MG63 (cell line): ENCODE data around the gene COL13A1. TPM values are rescaled to one million over a fixed set of nuclear protein-coding genes. Genes with fewer than 3 reads are reported as not detected.

Source experiments
- DNase-seq: peaks from one replicate; pipeline ENCODE4 v3.0.0-alpha.2; 2020
- H3K27me3 ChIP-seq: fragments of 250-450 bp; sonication (Bioruptor Pico); 2 replicates; pipeline ENCODE4 v1.5.1; 2020; ENCODE audit warnings: mild to moderate bottlenecking, moderate library complexity
- H3K36me3 ChIP-seq: fragments of 250-450 bp; sonication (Bioruptor Pico); 2 replicates; pipeline ENCODE4 v1.5.1; 2020; ENCODE audit warnings: mild to moderate bottlenecking, moderate library complexity
- H3K4me3 ChIP-seq: fragments of 250-450 bp; sonication (Bioruptor Pico); 2 replicates; pipeline ENCODE4 v1.5.1; 2020; ENCODE audit warnings: mild to moderate bottlenecking, moderate library complexity
- H3K9me3 ChIP-seq: fragments of 250-450 bp; sonication (Bioruptor Pico); 2 replicates; pipeline ENCODE4 v1.5.1; 2020; ENCODE audit warnings: mild to moderate bottlenecking, moderate library complexity
- total RNA-seq: library from RNA; depleted of rRNA; stranded (reverse); fragments of >200 nt; shearing (Covaris generic); gene quantifications from 2 replicates; pipeline ENCODE4 v1.2.3, GENCODE V29; 2014; ENCODE audit warnings: low replicate concordance

COL13A1 gene
- total RNA-seq, 1 experiment from 2014 or later, result 9.1 TPM

- Histone ChIP-seq H3K4me3 (no peak overlapping the region), H3K27me3 (no peaks in the 10 kb centered on the region), H3K36me3 (no peaks in the 10 kb centered on the region), H3K9me3 (no peaks in the 10 kb centered on the region)
- DNase-seq, result no peak
Observed at GRCh38 chr10:69963835-69964710, 162.4 kb downstream of the COL13A1 start.

- DNase-seq, result no peak
- Histone ChIP-seq H3K4me3 (no peak overlapping the region), H3K9me3 (no peaks in the 10 kb centered on the region), H3K27me3 (no peaks in the 10 kb centered on the region), H3K36me3 (no peaks in the 10 kb centered on the region)
Observed at GRCh38 chr10:69965086-69965485, 163.4 kb downstream of the COL13A1 start.

- no peaks in the 10 kb centered on the region for H3K9me3 ChIP-seq
- H3K36me3 ChIP-seq, result no peaks in the 10 kb centered on the region
- H3K4me3 ChIP-seq, result no peak overlapping the region
- H3K27me3 ChIP-seq, result no peaks in the 10 kb centered on the region
- DNase-seq, result peak; percentile 15
Observed at GRCh38 chr10:69965919-69966662, 164.4 kb downstream of the COL13A1 start.

DNA sequence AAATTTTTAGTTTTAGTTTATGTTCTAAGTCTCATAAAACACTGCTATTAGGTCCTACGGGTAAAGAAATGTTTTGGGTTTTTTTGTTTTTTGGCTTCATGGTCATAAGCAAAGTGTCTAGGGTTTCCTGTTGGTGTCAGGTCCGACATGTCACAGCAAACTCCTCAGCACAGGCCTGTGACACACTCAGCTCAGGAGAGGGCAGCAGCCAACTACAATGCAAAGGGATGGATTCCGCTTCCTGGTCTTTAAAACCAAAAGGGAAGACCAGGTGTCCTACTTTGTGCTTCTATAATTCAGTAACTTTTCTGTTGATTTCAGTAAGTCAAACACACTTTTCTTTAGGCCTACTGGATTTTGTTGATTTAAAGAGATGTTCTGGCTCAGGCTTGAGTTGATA is 167.1 kb downstream of the COL13A1 start:
- no peak for DNase-seq
- no peaks in the 10 kb centered on the region for H3K9me3 ChIP-seq
- H3K36me3 ChIP-seq, result no peaks in the 10 kb centered on the region
- no peak overlapping the region for H3K4me3 ChIP-seq
- no peaks in the 10 kb centered on the region for H3K27me3 ChIP-seq

- H3K4me3 ChIP-seq, result no peak overlapping the region
- DNase-seq, result no peak
- no peaks in the 10 kb centered on the region for H3K9me3 ChIP-seq
- H3K27me3 ChIP-seq, result peaks cover under 1% of the 10 kb centered on the region; the same call in 1 of the 2 replicates
- no peaks in the 10 kb centered on the region for H3K36me3 ChIP-seq
Observed at GRCh38 chr10:69969977-69970376, 168.3 kb downstream of the COL13A1 start.

GRCh38 chr10:69972981-69973397 is 171.3 kb downstream of the COL13A1 start:
- Histone ChIP-seq H3K27me3 (peaks cover 7% of the 10 kb centered on the region; the same call in 1 of the 2 replicates), H3K36me3 (no peaks in the 10 kb centered on the region), H3K4me3 (no peak overlapping the region), H3K9me3 (no peaks in the 10 kb centered on the region)
- no peak for DNase-seq

GRCh38 chr10:69973678-69974077 is 172.0 kb downstream of the COL13A1 start:
- Histone ChIP-seq H3K4me3 (no peak overlapping the region), H3K36me3 (no peaks in the 10 kb centered on the region), H3K27me3 (peaks cover 7% of the 10 kb centered on the region; the same call in 1 of the 2 replicates), H3K9me3 (no peaks in the 10 kb centered on the region)
- DNase-seq, result no peak

- DNase-seq, result no peak
- H3K4me3 ChIP-seq, result no peak overlapping the region
- H3K9me3 ChIP-seq, result no peaks in the 10 kb centered on the region
- H3K27me3 ChIP-seq, result peaks cover 7% of the 10 kb centered on the region; the same call in 1 of the 2 replicates
- H3K36me3 ChIP-seq, result no peaks in the 10 kb centered on the region
Observed at GRCh38 chr10:69974551-69975155, 172.9 kb downstream of the COL13A1 start.

GRCh38 chr10:69976795-69977546 is 175.3 kb downstream of the COL13A1 start:
- H3K27me3 ChIP-seq, result peaks cover 7% of the 10 kb centered on the region; the same call in 1 of the 2 replicates
- H3K9me3 ChIP-seq, result 0 out of 2 replicates have a peak, but pooled peaks cover 4% of the 10 kb centered on the region
- DNase-seq, result no peak

DNA sequence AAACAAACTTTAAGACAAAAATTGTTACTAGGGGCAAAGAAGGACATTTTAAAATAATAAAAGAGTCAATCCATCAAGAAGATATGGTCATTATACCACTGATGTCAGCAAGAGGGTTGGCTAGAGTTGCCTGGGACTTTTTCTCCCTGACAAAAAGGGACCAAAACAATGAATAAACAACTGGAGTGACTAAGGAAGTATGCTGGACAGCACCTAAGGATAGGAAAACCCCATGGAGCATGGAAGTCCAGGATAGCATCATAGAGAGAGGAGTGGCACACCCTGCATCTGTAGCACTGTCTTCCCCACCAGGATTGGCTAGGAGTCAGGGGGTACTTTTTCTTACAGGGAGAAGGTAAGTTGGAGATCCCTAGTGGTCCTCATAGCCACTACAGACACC is 177.5 kb downstream of the COL13A1 start:
- no peak for DNase-seq
- peaks cover 7% of the 10 kb centered on the region for H3K27me3 ChIP-seq
- no peaks in the 10 kb centered on the region for H3K36me3 ChIP-seq
- 0 out of 2 replicates have a peak, but pooled peaks cover 4% of the 10 kb centered on the region for H3K9me3 ChIP-seq
- no peak overlapping the region for H3K4me3 ChIP-seq

More at GRCh38 chr10:69976795-69977546, 175.3 kb downstream of the COL13A1 start:
- Histone ChIP-seq H3K4me3 (no peak overlapping the region), H3K36me3 (no peaks in the 10 kb centered on the region)

GRCh38 chr10:69980672-69981071 is 179.0 kb downstream of the COL13A1 start:
- Histone ChIP-seq H3K4me3 (no peak overlapping the region), H3K36me3 (no peaks in the 10 kb centered on the region), H3K27me3 (peaks cover 6% of the 10 kb centered on the region), H3K9me3 (0 out of 2 replicates have a peak, but pooled peaks cover 4% of the 10 kb centered on the region)
- no peak for DNase-seq

DNA sequence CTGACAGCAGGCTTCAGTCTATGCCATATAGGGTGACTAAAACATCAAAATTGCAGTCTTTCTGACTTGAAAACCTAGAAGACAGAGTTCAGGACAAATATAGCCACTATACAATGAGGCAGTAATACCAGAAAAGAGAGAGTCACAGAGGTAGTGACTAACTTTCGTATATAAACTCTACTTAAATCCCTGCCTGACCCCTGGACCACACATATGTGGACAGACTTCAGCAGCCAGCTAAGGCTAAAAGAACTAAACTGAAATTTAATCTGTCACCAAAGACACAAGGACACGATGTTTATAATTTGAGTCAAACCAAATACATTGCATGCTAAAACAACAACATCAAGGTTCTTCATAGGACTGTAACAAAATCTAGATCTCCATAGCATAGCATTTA is 186.4 kb downstream of the COL13A1 start:
- no peaks in the 10 kb centered on the region for H3K36me3 ChIP-seq
- H3K4me3 ChIP-seq, result no peak overlapping the region
- no peak for DNase-seq
- H3K27me3 ChIP-seq, result peaks cover 32% of the 10 kb centered on the region
- no peaks in the 10 kb centered on the region for H3K9me3 ChIP-seq

GRCh38 chr10:69991151-69991550 is 189.4 kb downstream of the COL13A1 start:
- no peak for DNase-seq
- Histone ChIP-seq H3K4me3 (no peak overlapping the region), H3K36me3 (no peaks in the 10 kb centered on the region), H3K27me3 (peaks cover 33% of the 10 kb centered on the region), H3K9me3 (no peaks in the 10 kb centered on the region)

DNA sequence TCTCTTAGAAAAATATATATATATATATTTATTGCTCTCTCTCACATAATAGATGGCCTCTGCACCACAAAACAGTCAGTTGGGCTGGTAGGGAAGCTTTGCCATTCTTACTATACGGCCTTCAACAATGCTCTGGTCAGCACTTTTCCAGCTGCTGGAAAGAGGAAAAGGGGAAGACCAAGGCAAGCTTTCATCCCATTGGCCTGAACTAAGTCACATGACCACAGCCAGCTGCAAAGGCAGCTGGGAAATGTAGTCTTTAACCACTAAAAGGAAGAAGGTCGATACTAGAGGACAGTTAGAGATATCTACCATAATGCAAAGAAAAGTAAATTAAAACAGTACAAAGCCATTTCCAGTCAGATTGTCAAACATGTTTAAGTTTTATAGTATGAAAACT is 192.6 kb downstream of the COL13A1 start:
- DNase-seq, result peak; percentile 43
- Histone ChIP-seq H3K36me3 (no peaks in the 10 kb centered on the region), H3K4me3 (no peak overlapping the region), H3K9me3 (no peaks in the 10 kb centered on the region), H3K27me3 (peaks cover 26% of the 10 kb centered on the region)

DNA sequence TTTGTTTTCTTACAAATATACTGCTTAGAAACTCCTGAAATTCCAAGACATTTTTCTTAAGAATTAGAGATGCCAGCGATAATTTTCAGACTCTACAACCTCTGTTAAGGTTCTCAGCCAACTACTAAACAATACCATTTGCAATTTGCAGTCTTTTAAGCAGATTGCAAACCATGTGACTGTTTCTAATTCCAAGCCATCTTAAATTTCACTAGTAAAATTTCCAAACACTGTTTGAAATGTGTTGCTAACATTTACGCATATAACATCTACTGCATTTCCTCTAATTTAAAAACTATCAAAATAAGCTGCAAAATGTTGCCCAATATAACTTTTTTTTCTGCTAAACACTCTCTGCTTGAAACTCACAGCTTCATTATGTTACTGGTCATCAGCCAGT is 194.9 kb downstream of the COL13A1 start:
- DNase-seq, result no peak
- Histone ChIP-seq H3K36me3 (no peaks in the 10 kb centered on the region), H3K27me3 (peaks cover 9% of the 10 kb centered on the region), H3K4me3 (no peak overlapping the region), H3K9me3 (no peaks in the 10 kb centered on the region)

DNA sequence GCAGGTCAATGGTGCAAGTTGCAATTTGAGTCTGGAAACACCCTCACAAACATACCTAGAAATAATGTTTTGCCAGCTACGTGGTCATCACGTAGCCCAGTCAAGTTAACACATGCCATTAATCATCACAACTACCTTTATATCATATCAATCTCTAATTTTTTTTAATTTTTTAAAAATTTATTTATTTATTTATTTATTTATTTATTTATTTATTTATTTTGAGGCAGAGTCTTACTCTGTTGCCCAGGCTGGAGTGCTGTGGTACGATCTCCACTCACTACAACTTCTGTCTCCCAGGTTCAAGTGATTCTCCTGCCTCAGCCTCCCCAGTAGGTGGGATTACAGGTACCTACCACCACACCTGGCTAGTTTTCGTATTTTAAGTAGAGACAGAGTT is 198.6 kb downstream of the COL13A1 start:
- H3K9me3 ChIP-seq, result no peaks in the 10 kb centered on the region
- H3K27me3 ChIP-seq, result peaks cover 8% of the 10 kb centered on the region
- no peaks in the 10 kb centered on the region for H3K36me3 ChIP-seq
- H3K4me3 ChIP-seq, result no peak overlapping the region
- no peak for DNase-seq
